Fibroblast of lung (primary cell): Measurements from ENCODE around the gene GNPTG.

Source experiments
- EZH2 ChIP-seq: IDR thresholded peaks from 2 replicates; pipeline ENCODE4 v1.5.1; 2012; ENCODE audit warnings: low read length, control low read depth, mild to moderate bottlenecking; ENCODE audit errors: missing control alignments
- TF ChIP-seq, protein P1 (sequence below), 2 donors: IDR thresholded peaks in 1 of 2; conservative IDR thresholded peaks in 1 of 2; 1 replicate in 1 of 2; 2 replicates in 1 of 2; pipeline ENCODE4 v1.5.1; 2011 to 2012; ENCODE audit warnings: low read length in 2 of 2, control low read depth in 1 of 2, inconsistent platforms in 1 of 2, low read depth in 1 of 2, mild to moderate bottlenecking in 1 of 2

DNA sequence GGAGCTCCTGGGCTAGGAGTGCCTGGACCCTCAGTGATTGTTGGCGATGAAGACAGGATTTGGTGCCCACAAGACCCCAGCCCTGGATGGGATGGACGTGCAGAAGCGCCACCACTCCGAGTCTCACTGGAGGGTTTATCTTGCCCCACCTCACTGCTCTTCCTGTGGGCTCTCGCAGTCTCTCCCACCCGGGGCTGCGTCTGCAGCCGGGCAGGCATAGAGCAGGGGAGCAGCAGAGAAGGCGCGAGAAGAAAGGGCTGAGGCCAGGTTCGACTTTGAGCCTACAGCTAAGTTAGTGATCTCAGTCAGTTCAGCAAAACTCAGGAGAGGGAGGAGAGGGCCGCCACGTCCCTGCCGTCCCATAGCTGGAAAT is 35.7 kb upstream of the GNPTG start:
- TF ChIP-seq, protein P1, sequence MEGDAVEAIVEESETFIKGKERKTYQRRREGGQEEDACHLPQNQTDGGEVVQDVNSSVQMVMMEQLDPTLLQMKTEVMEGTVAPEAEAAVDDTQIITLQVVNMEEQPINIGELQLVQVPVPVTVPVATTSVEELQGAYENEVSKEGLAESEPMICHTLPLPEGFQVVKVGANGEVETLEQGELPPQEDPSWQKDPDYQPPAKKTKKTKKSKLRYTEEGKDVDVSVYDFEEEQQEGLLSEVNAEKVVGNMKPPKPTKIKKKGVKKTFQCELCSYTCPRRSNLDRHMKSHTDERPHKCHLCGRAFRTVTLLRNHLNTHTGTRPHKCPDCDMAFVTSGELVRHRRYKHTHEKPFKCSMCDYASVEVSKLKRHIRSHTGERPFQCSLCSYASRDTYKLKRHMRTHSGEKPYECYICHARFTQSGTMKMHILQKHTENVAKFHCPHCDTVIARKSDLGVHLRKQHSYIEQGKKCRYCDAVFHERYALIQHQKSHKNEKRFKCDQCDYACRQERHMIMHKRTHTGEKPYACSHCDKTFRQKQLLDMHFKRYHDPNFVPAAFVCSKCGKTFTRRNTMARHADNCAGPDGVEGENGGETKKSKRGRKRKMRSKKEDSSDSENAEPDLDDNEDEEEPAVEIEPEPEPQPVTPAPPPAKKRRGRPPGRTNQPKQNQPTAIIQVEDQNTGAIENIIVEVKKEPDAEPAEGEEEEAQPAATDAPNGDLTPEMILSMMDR (conservative IDR thresholded peaks at IDR 0.05 in 1 of 2, IDR thresholded peaks at IDR 0.05 in 1 of 2; ENCODE audit: low read depth in 1 of 2, low read length in 2 of 2) = no peak
- no peak for TF ChIP-seq EZH2
